ENCODE results near the gene ZNF169.
A peak's percentile ranks its signal among the peaks of the same experiment; 100 is the strongest.
"Not testable (repeated sequence)": the region's sequence is repeated elsewhere in the genome, so short reads cannot be mapped to it uniquely, and the experiment has no call there.

ZNF169 gene

GRCh38 chr9:94287877-94288513 is 28.9 kb downstream of the ZNF169 start:
- DNase-seq, result no peak

- no peak for DNase-seq
Measured at GRCh38 chr9:94289691-94290090, 30.6 kb downstream of the ZNF169 start.

GRCh38 chr9:94298949-94299599 is 40.0 kb downstream of the ZNF169 start:
- peak; percentile 12 for DNase-seq

- no peak for DNase-seq
Measured at GRCh38 chr9:94300470-94301301, 41.6 kb downstream of the ZNF169 start.

DNA sequence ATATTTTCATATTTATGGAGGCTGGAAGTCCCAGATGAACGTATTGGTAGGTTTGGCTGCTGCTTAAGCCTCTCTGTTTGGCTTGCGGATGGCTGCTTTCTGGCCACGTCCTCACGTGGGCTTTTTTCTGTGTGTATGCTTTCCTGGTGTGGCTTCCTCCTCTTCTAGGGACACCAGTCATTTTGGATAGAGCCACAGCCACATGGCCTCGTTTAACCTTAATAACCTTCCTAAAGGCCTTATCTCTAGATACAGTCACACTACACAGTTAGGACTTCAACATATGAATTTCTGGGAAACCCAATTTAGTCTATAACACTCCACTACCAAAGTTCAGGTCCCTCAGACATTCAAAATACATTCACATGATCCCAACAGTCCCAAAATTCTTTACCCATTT is 42.5 kb downstream of the ZNF169 start:
- no peak for DNase-seq

DNA sequence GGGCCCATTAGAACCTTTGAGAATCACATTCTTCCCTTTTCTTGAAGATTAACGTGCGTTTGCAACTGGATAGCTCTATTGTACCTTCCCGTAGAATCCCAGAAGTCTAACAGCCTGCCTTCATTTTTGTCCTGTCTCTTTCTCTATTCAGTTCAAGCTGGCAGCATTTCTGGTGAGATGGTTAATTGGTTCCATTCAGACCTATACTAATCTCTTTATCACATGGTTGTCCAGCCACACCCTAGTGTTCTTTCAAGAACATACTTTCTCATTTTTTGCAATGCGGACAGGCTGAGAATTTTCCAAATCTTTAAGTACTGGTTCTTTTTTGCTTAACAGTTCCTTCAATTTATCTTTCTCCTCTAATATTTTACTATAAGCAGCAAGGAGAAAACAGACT is 43.3 kb downstream of the ZNF169 start:
- DNase-seq, result no peak

- DNase-seq, result no peak
Measured at GRCh38 chr9:94303321-94303720, 44.2 kb downstream of the ZNF169 start.

DNA sequence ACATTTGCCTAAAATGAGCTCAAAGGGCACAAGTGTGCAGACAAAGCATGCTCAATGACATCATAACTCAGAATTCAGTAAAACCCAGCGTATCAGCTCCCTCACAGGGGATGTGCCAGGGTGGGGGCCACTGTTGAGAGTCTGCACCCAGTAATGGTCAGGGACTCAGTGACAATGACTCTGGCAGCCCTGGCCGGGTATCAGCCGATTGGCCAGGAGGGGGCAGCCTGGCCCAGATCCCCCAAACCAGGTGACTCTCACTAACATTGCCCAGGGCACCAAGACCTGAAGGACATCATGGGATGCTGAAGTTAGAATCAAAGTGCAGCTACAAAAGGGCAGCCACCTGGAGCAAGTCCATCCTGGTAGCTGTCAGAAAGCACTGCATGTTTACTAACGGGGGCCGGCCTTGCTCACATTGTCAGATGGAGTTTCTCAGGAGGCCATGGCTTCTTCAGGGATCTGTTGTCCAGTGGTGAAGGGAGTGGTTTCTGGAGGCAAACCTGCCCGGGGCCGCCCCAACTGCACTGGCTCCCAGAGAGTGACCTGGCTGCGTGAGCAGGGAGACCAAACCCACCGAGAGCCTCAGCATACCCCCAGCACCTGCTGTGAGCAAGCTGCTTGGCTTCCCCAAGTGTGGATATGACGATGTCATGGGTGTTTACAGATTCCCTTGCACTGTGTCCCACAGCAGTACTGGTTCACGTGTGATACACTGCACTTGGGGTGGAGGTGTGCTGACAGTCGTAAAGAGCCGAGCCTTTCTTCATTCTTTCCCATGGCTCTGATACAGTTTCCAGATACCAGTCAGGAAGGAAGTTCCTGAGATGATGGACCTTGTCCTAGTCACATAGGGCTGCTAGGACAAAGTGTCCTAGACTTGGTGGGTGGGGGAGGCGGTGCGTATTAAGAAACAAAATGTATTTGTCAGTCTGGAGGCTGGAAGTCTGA is 56.2 kb downstream of the ZNF169 start:
- DNase-seq, result not testable (repeated sequence)

GRCh38 chr9:94316236-94316635 is 57.1 kb downstream of the ZNF169 start:
- DNase-seq, result not testable (repeated sequence)

DNA sequence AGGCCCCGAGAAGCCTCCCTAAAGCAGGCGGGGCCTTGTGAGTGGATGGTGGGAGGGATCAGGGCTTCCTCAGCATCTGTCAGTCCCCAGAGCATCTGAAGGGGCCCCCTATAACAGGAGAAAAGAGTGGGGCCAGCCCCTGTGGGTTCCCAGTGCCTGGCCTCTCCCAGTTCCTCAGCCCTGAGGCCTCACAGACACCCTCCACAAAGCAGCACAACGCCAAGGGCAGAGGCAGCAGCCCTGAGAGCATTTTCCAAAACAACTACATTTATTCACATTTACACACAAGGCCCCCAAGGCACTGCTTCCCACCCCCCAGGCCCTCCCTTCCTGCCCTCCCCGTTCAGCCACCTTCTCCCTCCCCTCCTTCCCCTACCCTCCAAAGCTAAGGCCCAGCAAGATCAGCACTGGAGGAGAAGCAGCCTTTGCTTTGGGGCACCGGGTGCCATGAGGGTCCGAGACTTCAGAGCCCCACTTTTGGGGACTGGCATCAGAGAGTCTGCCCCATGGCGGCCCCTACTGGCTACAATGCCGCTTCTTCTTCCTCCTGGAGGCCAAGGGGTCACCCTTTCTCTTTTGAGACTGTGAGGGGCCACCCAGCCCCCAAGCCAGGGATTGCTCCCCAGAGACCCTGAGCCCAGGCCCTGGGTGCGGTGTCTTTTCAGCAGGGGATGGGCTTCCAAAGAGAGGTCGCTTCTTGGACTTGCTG is 59.0 kb downstream of the ZNF169 start:
- DNase-seq, result not testable (repeated sequence)

DNA sequence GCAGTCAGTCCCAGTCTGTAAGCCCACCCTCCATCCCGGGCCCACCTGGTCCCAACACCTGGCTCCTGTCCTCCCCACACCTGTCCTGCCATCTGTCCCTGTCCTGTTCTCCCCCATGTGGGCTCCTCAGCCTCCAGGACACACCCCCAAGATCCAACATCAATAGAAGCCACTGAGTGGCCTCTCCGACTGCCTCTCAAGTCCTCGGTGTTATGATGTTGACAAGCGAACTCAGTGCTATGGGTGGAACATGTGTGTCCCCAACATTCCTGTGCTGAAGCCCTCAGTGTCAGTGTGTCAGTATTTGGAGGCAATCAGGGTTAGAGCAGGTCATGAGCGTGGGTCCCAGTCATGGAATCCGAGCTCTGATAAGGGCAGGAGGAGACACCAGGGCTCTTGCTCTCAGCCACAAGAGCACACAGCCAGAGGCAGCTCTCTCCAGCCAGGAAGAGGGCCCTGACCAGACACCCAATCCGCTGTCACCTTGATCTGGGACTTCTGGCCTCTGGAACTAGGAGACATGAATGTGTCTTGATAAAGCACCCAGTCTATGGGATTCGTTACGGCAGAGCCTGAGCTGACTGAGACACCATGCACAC is 63.3 kb downstream of the ZNF169 start:
- DNase-seq, result not testable (repeated sequence)

GRCh38 chr9:94323153-94323798 is 64.2 kb downstream of the ZNF169 start:
- not testable (repeated sequence) for DNase-seq

DNA sequence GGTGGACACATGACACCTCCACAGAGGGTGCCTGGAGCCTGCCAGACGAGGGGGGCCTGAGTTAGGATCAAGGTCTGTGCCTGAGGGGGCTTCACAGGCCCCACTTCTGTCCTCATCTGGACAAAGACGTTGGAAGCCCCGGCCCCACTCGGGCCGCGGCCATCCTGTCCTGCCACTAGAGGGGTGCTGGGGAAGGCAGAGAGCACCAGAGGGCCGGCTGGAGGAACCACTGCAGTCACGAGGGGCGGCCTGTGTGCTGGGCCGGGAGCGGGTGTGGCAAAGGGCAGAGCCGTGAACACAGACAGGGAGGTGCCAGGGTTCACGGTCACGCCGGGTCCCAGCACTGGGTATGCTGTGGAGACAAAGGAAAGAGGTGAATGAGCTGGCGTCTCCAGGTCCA is 66.5 kb downstream of the ZNF169 start:
- DNase-seq, result not testable (repeated sequence)

- DNase-seq, result not testable (repeated sequence)
Measured at GRCh38 chr9:94328544-94328943, 69.4 kb downstream of the ZNF169 start, which contains the start of gene NUTM2F. NUTM2F (minus strand) TSS chr9:94328644; CDS start chr9:94328623, 21 bp downstream.

- DNase-seq, result not testable (repeated sequence)
Measured at GRCh38 chr9:94336445-94336844, 77.3 kb downstream of the ZNF169 start.

- not testable (repeated sequence) for DNase-seq
Measured at GRCh38 chr9:94338723-94339122, 79.6 kb downstream of the ZNF169 start.

GRCh38 chr9:94339657-94340056 is 80.6 kb downstream of the ZNF169 start:
- not testable (repeated sequence) for DNase-seq

DNA sequence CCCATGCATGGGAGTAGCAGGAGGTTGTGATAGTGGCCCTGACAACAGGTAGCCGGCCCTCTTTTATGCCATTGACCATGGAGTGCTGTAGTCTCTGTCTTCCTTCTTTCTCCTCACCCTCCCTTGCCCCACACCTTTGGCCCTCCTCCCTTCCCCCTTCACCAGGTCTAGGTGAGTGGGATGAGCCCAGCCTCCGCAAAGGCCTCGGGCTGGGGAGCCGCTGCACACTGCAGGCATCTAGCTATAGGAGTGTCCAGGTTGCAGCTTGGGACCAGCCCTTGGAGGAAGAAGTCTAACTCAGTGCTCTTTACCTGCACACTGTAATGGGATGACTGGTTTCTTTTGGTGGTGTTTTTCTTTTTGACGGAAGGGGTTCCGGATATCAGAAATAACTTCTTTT is 81.7 kb downstream of the ZNF169 start:
- not testable (repeated sequence) for DNase-seq

GRCh38 chr9:94341703-94342102 is 82.6 kb downstream of the ZNF169 start:
- not testable (repeated sequence) for DNase-seq

DNA sequence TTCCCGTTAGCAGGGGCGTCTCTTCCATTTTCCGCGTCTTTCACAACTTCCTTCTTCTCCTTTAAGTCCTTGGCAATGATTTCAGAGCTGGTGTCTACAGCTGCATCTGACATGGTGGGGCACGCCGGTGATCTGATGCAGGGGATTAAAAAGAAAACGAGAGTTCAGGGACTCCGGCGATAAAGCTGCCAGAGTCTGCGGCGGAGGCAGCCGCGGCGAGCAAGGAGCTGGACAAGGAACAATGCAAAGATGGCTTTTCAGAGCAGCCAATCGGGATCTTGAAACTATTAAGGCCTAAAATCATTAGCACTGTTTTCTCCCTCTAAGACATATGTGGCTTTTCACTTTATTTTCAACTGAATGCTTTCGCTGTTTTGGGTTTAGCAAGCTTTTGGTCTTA is 88.4 kb downstream of the ZNF169 start:
- DNase-seq, result not testable (repeated sequence)

- DNase-seq, result not testable (repeated sequence)
Measured at GRCh38 chr9:94348754-94349153, 89.7 kb downstream of the ZNF169 start.
